GM19468 (cell line): ENCODE measurements around the gene MYMK.
"Not testable (repeated sequence)": the region's sequence is repeated elsewhere in the genome, so short reads cannot be mapped to it uniquely, and the experiment has no call there.

Source experiments
- ATAC-seq: cut with Tn5 transposase; IDR thresholded peaks from one replicate; pipeline ENCODE4 v1.9.1; 2021; ENCODE audit warnings: mild to moderate bottlenecking, moderate library complexity, moderate number of reproducible peaks; ENCODE audit not compliant: unreplicated experiment; ENCODE audit errors: extremely low read depth

The MYMK gene, protein sequence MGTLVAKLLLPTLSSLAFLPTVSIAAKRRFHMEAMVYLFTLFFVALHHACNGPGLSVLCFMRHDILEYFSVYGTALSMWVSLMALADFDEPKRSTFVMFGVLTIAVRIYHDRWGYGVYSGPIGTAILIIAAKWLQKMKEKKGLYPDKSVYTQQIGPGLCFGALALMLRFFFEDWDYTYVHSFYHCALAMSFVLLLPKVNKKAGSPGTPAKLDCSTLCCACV

GRCh38 chr9:133524679-133525228, at the start of gene MYMK:
TSS of gene MYMK (minus strand) at chr9:133524959. CDS start at chr9:133524844, 115 bp downstream.
- no peak for ATAC-seq

- ATAC-seq, result no peak
Observed at GRCh38 chr9:133573791-133574515, 49.2 kb upstream of the MYMK start.

GRCh38 chr9:133572821-133573361, 48.1 kb upstream of the MYMK start:
- ATAC-seq, result no peak

- no peak for ATAC-seq
Observed at GRCh38 chr9:133571896-133572595, 47.3 kb upstream of the MYMK start.

GRCh38 chr9:133571391-133571890, 46.7 kb upstream of the MYMK start:
- ATAC-seq, result no peak

DNA sequence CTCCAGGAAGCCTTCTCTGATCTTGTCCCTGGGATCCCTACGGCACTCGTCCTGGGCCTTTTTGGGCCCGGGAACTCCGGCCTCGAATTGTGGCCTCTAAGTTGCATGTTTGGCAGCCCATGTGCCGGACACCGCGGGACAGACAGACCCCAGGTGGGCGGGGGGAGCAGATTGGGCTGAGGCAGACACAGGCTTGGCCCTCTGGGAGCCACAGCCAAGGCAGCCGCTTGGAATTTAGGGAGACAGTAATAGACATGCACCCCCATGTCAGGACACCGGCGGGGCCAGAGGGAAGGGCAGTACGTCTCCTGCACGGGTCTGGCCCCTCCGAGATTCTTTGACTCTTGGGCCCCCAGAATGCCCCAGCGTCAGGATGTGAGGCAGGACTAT, 45.9 kb upstream of the MYMK start:
- no peak for ATAC-seq

DNA sequence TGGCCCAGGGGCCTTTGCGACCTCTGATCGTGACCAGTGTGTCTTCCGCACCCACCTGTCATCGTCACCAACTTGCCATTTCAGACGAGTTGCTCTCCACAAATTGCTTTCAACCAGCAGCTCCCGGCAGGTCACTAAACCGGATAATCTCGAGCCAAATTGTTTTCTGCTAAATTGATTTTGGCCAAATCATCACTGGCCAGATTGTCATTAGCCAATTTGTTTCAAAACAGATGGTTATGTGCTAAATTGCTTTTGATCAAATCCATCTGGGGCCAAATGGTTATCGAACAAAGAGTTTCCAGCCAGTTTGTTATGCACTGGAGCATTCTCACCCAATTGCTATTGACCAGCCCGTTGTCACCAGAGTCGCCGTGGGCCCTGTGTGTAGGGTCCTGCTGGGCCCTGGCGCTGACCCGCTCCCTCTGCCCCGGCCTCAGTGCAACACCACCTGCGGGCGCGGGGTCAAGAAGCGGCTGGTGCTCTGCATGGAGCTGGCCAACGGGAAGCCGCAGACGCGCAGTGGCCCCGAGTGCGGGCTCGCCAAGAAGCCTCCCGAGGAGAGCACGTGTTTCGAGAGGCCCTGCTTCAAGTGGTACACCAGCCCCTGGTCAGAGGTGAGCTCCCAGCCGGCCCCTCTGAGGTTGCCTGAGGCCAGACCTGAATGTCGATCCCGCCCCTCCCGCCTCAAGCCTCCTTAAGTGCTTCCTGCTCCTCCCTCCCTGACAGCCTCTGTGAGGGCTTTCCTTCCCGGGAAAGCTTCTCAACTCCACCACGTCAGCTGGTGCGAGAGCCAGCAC, 45.3 kb upstream of the MYMK start:
- no peak for ATAC-seq

DNA sequence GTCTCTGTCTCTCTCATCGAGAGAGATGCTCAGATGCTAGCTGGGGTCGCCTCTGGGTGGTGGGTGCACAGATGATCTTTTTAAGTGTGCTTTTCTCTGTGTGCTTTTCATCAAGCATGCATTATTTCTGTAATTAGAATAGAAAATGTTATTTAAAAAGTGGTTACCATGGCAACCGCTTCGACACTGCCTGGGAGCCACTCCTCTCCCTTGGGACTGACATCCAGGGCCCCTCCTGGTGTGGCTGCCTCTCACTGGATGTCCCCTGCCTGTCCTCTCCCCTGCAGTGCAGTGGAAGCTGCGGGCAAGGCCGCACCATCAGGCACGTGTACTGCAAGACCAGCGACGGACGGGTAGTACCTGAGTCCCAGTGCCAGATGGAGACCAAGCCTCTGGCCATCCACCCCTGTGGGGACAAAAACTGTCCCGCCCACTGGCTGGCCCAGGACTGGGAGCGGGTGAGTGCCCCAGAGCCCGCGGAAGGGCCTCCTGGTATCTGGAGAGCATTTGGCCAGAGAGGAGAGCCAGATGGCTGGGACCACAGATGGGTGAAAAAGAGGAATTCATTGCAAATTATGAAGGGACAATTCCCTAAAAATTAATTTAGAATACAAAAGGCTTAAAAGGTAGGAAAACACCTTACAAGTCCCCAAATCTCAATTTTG, 44.5 kb upstream of the MYMK start:
- no peak for ATAC-seq

DNA sequence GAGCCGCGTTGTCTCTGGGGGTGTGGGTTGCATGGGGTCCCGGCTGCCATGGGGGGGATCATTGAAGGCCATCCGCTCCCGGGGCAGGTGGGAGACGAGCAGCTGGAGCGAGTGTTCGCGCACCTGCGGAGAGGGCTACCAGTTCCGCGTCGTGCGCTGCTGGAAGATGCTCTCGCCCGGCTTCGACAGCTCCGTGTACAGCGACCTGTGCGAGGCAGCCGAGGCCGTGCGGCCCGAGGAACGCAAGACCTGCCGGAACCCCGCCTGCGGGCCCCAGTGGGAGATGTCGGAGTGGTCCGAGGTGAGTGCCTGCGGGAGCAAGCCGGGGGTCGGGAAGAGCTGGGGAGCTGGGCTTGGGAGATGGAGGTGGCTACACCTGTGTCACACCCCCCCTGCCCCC, 43.4 kb upstream of the MYMK start:
- ATAC-seq, result no peak

DNA sequence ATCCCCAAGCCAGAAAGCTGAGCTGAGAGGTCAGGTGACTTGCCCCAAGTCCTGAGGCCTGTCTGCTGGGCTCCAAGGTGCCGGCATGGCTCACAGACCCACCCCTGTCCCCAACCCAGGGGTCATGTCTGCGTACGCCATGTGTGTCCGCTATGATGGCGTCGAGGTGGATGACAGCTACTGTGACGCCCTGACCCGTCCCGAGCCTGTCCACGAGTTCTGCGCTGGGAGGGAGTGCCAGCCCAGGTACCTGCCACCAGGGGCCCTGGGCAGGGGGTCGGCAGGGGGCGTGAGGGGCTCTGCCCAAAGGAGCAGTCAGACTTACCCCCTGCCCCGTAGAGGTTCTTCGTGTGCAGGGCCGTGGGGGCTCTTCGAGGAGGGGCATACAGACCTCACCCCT, 42.1 kb upstream of the MYMK start:
- no peak for ATAC-seq

GRCh38 chr9:133566382-133566781, 41.6 kb upstream of the MYMK start:
- no peak for ATAC-seq

GRCh38 chr9:133564451-133565116, 39.8 kb upstream of the MYMK start:
- no peak for ATAC-seq

DNA sequence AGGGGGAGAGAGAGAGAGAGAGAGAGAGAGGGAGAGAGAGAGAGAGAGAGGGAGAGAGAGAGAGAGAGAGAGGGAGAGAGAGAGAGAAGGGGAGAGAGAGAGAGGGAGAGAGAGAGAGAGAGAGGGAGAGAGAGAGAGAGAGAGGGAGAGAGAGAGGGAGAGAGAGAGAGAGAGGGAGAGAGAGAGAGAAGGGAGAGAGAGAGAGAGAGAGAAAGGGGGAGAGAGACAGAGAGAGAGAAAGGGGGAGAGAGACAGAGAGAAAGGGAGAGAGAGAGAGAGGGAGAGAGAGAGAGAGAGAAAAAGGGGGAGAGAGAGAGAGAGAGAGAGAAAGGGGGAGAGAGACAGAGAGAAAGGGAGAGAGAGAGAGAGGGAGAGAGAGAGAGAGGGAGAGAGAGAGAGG, 39.1 kb upstream of the MYMK start:
- ATAC-seq, result not testable (repeated sequence)

DNA sequence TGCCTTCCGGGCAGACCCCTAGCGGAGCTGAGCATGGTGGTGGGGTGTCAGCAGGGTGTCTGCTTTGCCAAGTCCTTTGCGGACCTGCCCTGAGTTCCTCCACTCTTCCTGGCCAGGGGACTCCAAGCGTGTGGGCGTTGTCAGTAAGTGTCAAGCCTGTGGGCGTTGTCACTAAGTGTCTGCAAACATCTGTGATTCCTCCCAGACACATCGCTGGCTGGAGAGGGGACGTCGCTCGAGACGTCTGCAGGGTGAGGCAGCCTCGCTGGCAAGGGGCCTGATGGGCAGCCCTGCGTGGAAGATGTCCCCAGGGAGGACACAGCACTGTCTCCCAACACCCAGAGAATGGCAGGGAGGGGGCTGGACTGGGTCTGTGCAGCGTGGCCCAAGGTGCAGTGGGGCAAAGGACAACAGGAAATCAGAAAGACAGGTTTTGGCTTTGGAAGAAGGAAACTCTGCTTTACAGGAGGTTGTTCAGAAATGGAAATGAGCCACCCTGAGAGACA, 38.6 kb upstream of the MYMK start:
- no peak for ATAC-seq

GRCh38 chr9:133562611-133563290, 38.0 kb upstream of the MYMK start:
- no peak for ATAC-seq

GRCh38 chr9:133561976-133562554, 37.3 kb upstream of the MYMK start:
- ATAC-seq, result no peak

GRCh38 chr9:133560944-133561343, 36.2 kb upstream of the MYMK start:
- ATAC-seq, result no peak

GRCh38 chr9:133560311-133560710, 35.6 kb upstream of the MYMK start:
- ATAC-seq, result no peak
